ENCODE results near the gene CSRP3. TPM values are rescaled to one million over a fixed set of nuclear protein-coding genes. Genes with fewer than 3 reads are reported as not detected.

Gene CSRP3
- total RNA-seq, 2 experiments from 2014 or later, result not detected

DNA sequence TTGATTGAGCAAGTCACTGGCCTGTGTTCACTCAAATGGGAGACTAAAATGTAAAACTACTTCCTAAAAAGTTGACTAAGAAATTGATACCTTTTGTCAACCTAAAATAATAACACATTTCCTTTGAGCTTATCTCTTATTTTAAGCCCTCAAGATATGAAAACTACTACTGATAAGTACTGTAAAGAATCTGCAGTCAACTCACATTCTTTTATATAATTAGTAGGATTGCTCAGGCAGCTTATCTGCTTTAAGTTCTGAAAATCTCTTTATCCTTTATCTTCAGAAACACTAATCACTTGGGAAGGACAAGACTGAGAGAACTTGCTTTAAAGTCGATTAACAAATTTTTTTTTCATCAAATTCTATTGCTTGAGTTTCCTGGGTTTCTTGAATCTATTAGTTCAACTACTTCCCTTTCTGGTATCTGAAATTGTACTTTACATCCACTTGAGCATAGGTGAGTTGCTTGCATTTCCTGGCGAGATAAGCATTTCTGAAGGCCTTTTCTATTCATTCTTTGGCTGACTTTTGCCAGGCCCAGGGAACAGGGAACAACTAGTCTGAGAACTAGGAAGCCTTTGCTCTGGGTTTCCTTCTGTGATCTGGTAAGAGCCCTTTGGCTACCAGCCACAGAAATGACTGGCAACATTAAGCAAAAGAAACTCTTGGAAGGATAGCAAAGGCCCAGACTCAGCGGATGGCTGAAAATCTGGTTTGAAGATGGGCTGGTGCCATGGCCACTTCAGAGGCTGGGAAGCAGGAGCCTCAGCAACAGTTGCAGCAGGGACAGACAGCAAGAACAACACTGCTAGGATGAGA, 19.3 kb upstream of the CSRP3 start:
- ChIA-PET CTCF (no interaction called here), POLR2A (no interaction called here)
- ATAC-seq (ENCODE audit: poor library complexity) (no peak), DNase-seq (no peak)
- no peaks in the 10 kb centered on the region for H3K27me3 ChIP-seq (ENCODE audit: control insufficient read depth in 1 of 2, insufficient read depth in 2 of 2, low read length in 2 of 2)
- Mint-ChIP-seq H3K9me3 (no peaks in the 10 kb centered on the region), H3K27ac (no peak overlapping the region), H3K36me3 (ENCODE audit: low read depth) (no peaks in the 10 kb centered on the region), H3K4me1 (ENCODE audit: low read depth) (no peaks in the 10 kb centered on the region), H3K27me3 (no peaks in the 10 kb centered on the region), H3K4me3 (no peak overlapping the region)
- no peak overlapping the region for H3K4me3 ChIP-seq (ENCODE audit: low read length)
- no peaks in the 10 kb centered on the region for H3K36me3 ChIP-seq (ENCODE audit: insufficient read depth, low read length)
- intact Hi-C loops (cut with DNase I, micrococcal nuclease), result no loop called here
- no peak overlapping the region for H3K27ac ChIP-seq (ENCODE audit: low read depth in 1 of 2, low read length in 2 of 2)
- TF ChIP-seq, protein P1, sequence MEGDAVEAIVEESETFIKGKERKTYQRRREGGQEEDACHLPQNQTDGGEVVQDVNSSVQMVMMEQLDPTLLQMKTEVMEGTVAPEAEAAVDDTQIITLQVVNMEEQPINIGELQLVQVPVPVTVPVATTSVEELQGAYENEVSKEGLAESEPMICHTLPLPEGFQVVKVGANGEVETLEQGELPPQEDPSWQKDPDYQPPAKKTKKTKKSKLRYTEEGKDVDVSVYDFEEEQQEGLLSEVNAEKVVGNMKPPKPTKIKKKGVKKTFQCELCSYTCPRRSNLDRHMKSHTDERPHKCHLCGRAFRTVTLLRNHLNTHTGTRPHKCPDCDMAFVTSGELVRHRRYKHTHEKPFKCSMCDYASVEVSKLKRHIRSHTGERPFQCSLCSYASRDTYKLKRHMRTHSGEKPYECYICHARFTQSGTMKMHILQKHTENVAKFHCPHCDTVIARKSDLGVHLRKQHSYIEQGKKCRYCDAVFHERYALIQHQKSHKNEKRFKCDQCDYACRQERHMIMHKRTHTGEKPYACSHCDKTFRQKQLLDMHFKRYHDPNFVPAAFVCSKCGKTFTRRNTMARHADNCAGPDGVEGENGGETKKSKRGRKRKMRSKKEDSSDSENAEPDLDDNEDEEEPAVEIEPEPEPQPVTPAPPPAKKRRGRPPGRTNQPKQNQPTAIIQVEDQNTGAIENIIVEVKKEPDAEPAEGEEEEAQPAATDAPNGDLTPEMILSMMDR (IDR thresholded peaks at IDR 0.05), result no peak
- peaks cover 0 to 4% of the 10 kb centered on the region in 2 experiments for H3K9me3 ChIP-seq (ENCODE audit: control insufficient read depth in 1 of 2, insufficient read depth in 1 of 2, low read length in 2 of 2)
- no peaks in the 10 kb centered on the region for H3K4me1 ChIP-seq (ENCODE audit: insufficient read depth, low read length)

DNA sequence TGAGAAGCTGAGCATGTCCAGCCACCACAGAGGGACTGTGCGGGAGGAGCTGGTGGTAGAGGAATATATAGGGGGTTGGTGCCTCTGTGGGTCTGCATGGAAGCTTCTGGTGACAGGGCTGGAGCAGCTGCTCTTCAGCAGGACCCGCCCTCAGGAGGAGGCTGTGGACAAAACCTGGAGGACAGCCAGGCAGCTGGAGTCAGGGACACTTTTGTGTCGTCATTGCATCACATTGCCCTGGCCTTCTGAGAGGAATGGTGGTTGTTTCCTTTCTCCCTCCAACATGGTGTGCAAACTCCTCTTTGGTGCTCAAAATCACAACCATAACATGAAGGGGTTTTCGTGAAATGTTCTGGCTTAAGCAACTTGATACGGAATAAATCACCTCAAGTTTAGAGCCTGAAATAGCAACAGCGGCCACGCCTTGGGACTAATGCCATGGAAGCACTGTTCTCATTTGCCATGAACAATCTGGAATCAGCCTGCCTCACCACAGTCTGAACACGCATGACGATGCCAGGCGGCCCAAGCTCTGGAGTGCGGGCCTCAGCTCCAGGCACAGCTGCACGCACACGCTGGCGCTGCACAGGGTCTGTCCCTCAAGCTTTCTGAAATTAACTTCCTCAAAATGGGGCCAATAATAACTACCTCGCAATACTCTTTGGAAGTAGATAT, 17.1 kb upstream of the CSRP3 start:
- ChIA-PET CTCF (no interaction called here), POLR2A (no interaction called here)
- Mint-ChIP-seq H3K4me3 (no peak overlapping the region), H3K27me3 (peaks cover 15% of the 10 kb centered on the region), H3K9me3 (no peaks in the 10 kb centered on the region), H3K4me1 (ENCODE audit: low read depth) (no peaks in the 10 kb centered on the region), H3K27ac (no peak overlapping the region), H3K36me3 (ENCODE audit: low read depth) (no peaks in the 10 kb centered on the region)
- Histone ChIP-seq H3K4me3 (ENCODE audit: low read length) (no peak overlapping the region), H3K27me3 (ENCODE audit: control insufficient read depth in 1 of 2, insufficient read depth in 2 of 2, low read length in 2 of 2) (no peaks in the 10 kb centered on the region), H3K9me3 (ENCODE audit: control insufficient read depth in 1 of 2, insufficient read depth in 1 of 2, low read length in 2 of 2) (peaks cover 0 to 4% of the 10 kb centered on the region in 2 experiments), H3K36me3 (ENCODE audit: insufficient read depth, low read length) (no peaks in the 10 kb centered on the region), H3K27ac (ENCODE audit: low read depth in 1 of 2, low read length in 2 of 2) (no peak overlapping the region), H3K4me1 (ENCODE audit: insufficient read depth, low read length) (no peaks in the 10 kb centered on the region)
- TF ChIP-seq, protein P1 (IDR thresholded peaks at IDR 0.05), result no peak
- intact Hi-C loops (cut with DNase I, micrococcal nuclease), result no loop called here
- ATAC-seq (ENCODE audit: poor library complexity) (no peak), DNase-seq (no peak)

DNA sequence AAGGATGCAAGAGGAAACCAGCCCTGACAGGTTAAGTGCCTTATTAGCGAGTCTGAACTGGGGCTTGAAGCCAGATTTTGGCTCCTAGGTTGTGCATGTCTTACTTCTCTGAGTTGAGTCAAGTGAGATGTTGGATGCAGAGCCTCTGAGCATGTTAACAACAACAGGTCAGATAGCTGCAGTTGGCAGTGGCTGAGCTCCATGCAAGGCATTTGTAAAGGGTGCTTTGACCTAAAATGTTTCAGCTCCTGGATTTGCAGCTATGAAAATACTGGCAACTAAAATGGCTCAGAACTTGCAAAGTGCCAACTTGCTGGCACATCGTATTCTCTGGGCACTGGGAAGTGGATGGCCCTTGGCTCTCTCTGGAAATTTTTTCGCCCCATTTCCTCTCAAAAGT, 16.4 kb upstream of the CSRP3 start:
- H3K4me1 ChIP-seq (ENCODE audit: insufficient read depth, low read length), result no peaks in the 10 kb centered on the region
- no peaks in the 10 kb centered on the region for H3K9me3 Mint-ChIP-seq
- no peaks in the 10 kb centered on the region for H3K4me1 Mint-ChIP-seq (ENCODE audit: low read depth)
- H3K27me3 Mint-ChIP-seq, result peaks cover 22% of the 10 kb centered on the region
- H3K27ac Mint-ChIP-seq, result no peak overlapping the region
- no peak overlapping the region for H3K4me3 Mint-ChIP-seq
- no peak overlapping the region for H3K4me3 ChIP-seq (ENCODE audit: low read length)
- H3K36me3 Mint-ChIP-seq (ENCODE audit: low read depth), result no peaks in the 10 kb centered on the region
- no peak overlapping the region for H3K27ac ChIP-seq (ENCODE audit: low read depth in 1 of 2, low read length in 2 of 2)
- no peak for ATAC-seq (ENCODE audit: poor library complexity)
- ChIA-PET CTCF (no interaction called here), POLR2A (no interaction called here)
- TF ChIP-seq, protein P1 (IDR thresholded peaks at IDR 0.05), result no peak
- H3K27me3 ChIP-seq (ENCODE audit: control insufficient read depth in 1 of 2, insufficient read depth in 2 of 2, low read length in 2 of 2), result no peaks in the 10 kb centered on the region
- peaks cover 0 to 4% of the 10 kb centered on the region in 2 experiments for H3K9me3 ChIP-seq (ENCODE audit: control insufficient read depth in 1 of 2, insufficient read depth in 1 of 2, low read length in 2 of 2)
- intact Hi-C loops (cut with DNase I, micrococcal nuclease), result no loop called here
- no peak for DNase-seq
- no peaks in the 10 kb centered on the region for H3K36me3 ChIP-seq (ENCODE audit: insufficient read depth, low read length)
